Measurements from ENCODE around the gene PXDN.

The PXDN gene

DNA sequence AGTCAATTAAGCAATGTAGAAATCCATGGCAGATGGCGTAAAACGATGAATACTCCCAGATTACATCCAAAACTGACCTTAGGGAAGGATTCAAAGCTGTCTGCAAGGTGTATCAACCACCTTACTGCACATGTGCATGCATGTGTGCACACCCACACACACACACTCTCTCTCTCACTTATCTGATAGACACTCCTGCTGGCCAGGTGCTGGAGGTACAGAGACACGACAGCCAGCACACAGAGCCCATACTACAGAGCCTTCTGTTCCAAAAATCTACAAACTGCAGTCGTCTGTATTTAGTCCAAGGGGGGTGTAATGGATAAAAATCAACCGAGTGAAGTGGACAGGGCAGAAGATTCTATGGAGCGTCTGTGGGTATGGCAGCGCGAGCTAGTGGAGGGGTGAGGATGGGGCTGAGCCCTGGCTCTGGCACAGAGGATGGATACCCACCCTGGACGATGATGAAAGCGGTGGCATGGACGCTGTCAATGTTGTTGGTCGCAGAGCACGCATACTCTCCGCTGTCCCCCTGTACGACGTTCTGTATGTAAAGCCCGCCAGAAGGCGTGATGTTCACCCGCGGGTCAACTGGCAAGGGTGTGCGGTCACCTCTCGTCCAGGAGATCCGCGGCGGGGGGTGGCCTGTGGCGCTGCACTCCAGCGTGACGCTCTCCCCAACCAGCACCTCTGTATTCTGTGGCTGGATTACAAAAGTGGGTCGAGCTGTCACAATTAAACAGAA is 78.4 kb downstream of the PXDN start:
- DNase-seq (ENCODE audit: low spot score) = no peak

DNA sequence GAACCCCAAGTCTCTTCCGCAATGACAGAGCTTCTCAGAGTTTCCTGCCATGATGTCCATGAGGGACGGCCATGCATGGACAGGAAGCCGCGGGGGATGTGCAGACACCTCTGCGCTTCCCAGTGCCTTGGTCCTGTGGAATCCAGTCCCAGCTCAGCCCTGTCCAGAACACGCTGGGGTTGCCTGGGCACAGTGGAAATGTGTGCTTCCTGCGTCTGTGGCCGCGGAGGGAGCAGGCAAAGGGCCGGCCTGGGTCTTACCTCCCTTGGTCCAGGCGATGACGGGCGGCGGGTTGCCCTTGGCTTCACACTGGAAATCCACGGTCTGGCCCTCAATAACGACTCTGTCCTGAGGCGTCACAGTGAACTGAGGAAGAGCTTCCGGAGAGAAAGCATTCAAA is 79.6 kb downstream of the PXDN start:
- no peak for DNase-seq (ENCODE audit: low spot score)

DNA sequence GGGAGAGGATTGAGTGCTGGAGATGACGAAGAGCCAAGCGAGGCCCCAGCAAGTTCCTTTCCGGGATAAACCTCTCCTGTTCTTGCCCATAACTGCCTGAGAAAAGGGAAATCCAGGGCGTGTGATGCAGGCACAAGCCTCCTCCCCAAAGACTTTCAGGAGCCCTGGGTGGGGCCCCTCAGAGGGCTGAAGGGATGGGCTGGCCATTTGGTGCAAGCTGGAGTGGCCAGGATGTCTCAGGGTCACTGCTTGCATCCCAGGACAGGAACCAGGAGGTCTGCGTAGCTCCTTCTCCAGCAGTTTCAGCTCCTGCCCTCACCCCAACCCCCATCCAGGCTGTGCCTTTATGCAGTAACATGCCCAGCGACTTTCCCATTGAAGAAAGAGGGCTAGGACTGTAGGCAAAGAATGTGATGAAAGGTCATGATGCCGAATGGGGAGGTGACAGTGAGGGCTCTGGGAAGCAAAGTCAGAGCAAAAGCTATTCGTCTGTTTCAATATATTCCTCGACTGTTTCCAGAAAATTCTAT is 80.2 kb downstream of the PXDN start:
- DNase-seq (ENCODE audit: low spot score) = no peak

DNA sequence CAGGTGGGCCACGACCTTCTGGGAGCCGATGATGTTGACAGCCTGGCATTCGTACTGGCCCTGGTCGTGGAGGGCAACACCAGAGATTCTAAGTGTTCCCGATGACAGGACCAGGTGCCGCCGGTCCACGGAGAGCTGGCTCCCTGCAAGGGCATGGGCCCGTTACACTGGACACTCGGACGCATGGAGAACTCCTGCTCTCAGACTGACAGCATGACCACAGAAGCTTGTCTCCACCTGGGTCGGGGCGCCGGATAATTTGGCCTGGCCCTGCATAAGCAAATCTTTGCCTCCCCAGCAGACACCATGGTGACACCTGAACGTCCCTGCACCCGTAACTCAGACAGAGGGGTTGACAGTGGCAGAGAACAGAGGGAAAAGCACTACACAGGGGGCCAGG is 80.7 kb downstream of the PXDN start:
- DNase-seq (ENCODE audit: low spot score) = no peak

- no peak for DNase-seq (ENCODE audit: low spot score)
Measured at GRCh38 chr2:1662606-1663180, 81.6 kb downstream of the PXDN start.

GRCh38 chr2:1661891-1662605 is 82.3 kb downstream of the PXDN start:
- no peak for DNase-seq (ENCODE audit: low spot score)

GRCh38 chr2:1660656-1661640 is 83.4 kb downstream of the PXDN start:
- DNase-seq (ENCODE audit: low spot score) = no peak

GRCh38 chr2:1659951-1660565 is 84.3 kb downstream of the PXDN start:
- DNase-seq (ENCODE audit: low spot score) = no peak

DNA sequence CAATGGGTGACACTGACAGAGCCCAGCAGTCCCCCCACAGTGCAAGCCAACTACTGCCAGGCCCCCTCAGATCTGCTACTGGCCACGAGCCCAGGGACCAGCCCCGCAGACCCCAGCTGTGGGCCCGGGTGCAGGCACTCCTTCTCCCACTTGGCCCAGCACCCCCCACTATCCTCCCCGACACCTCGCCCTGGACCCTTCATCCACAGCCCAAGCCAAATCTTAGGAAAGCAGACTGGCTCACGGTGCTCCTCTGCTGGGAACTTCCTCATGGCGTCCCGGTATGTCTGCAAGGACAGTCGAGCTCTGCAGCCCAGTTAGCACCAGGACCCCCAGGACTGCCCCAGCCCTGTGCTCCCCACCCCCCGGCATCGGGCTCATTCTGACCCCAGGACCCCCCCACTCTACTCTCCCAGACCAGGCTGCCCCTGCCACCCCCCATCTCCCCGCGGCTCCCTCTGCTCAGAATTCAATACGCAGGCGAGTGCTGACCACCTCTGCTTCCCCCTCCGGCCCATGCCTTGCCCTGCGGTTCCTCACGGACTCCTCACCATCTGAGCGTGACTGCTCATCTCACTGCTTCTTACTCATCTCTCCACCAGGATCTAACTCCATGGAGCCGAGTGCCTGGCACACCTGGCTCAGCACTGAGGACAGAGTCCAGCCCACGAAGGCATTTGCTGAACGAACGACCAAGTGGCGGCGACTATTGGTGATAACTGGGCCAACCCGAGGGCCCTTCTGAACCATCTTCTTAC is 85.7 kb downstream of the PXDN start:
- no peak for DNase-seq (ENCODE audit: low spot score)

GRCh38 chr2:1656961-1657841 is 87.1 kb downstream of the PXDN start:
- no peak for DNase-seq (ENCODE audit: low spot score)

- DNase-seq (ENCODE audit: low spot score) = no peak
Measured at GRCh38 chr2:1656326-1656960, 87.9 kb downstream of the PXDN start.

GRCh38 chr2:1655461-1655860 is 88.9 kb downstream of the PXDN start:
- DNase-seq (ENCODE audit: low spot score) = no peak

DNA sequence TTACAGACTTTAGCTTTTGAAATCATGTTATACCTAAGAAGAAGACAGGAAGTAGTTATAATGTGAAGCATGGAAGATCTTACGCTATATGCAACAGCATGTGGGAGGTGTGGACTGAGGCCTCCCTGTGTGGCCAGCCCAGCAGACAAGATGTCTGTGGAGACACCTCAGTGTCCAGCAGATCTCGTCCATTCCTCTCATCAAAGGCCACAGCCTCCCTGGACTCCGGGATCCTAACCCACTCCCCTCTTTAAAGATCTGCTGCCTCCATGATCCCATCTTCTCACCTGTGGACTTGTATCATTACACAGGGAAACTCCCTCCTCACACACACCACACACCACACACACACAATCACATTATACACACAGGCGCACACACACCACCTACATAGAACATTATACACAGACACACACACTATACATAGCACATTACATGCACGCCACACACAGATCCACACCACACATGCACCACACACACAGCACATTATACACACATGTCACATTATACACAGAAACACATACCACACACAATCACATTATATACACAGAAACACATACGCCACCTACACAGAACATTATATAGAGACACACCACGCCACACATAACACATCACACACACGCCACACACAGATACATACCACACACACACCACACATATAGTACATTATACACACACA is 89.5 kb downstream of the PXDN start:
- DNase-seq (ENCODE audit: low spot score) = no peak

GRCh38 chr2:1653956-1654695 is 90.2 kb downstream of the PXDN start:
- no peak for DNase-seq (ENCODE audit: low spot score)

GRCh38 chr2:1652034-1652790 is 92.1 kb downstream of the PXDN start:
- DNase-seq (ENCODE audit: low spot score) = no peak

GRCh38 chr2:1651121-1652033 is 92.9 kb downstream of the PXDN start:
- no peak for DNase-seq (ENCODE audit: low spot score)

All from putamen (tissue), 1 donor.